H9 (cell line): Measurements from ENCODE around the gene FAM47C. TPM values are rescaled to one million over a fixed set of nuclear protein-coding genes. Genes with fewer than 3 reads are reported as not detected.

ENCODE experiments used
- DNase-seq: peaks from one replicate; pipeline ENCODE4 v3.0.0-alpha.2; 2017
- H2AFZ ChIP-seq: one replicate; pipeline ENCODE4 v1.6.1; 2013; ENCODE audit warnings: mild to moderate bottlenecking, low read length, control low read depth, moderate library complexity
- H2AK5ac ChIP-seq: 2 replicates; pipeline ENCODE4 v1.6.1; 2013; ENCODE audit warnings: low read length, control low read depth, mixed read lengths; ENCODE audit not compliant: insufficient read length
- H2BK120ac ChIP-seq: one replicate; pipeline ENCODE4 v1.6.1; 2013; ENCODE audit warnings: low read depth, mild to moderate bottlenecking, low read length, control low read depth, inconsistent platforms; ENCODE audit not compliant: poor library complexity, severe bottlenecking
- H2BK12ac ChIP-seq: 2 replicates; pipeline ENCODE4 v1.6.1; 2013; ENCODE audit warnings: low read length, control low read depth, mixed read lengths, low read depth; ENCODE audit not compliant: insufficient read length
- H2BK15ac ChIP-seq: 2 replicates; pipeline ENCODE4 v1.6.1; 2013; ENCODE audit warnings: low read depth, low read length, control low read depth
- H2BK20ac ChIP-seq: one replicate; pipeline ENCODE4 v1.6.1; 2013; ENCODE audit warnings: low read depth, mild to moderate bottlenecking, low read length, control low read depth, inconsistent platforms; ENCODE audit not compliant: poor library complexity, severe bottlenecking
- H2BK5ac ChIP-seq: 2 replicates; pipeline ENCODE4 v1.6.1; 2013; ENCODE audit warnings: low read length, control low read depth, mixed read lengths; ENCODE audit not compliant: insufficient read length
- H3K14ac ChIP-seq: 2 replicates; pipeline ENCODE4 v1.6.1; 2013; ENCODE audit warnings: low read length, control low read depth; ENCODE audit not compliant: insufficient read depth
- H3K18ac ChIP-seq: 2 replicates; pipeline ENCODE4 v1.6.1; 2013; ENCODE audit warnings: low read depth, mild to moderate bottlenecking, mixed read lengths, low read length, control low read depth; ENCODE audit not compliant: insufficient read length
- H3K23ac ChIP-seq: 2 replicates; pipeline ENCODE4 v1.6.1; 2013; ENCODE audit warnings: low read length, control low read depth, mixed read lengths, low read depth; ENCODE audit not compliant: insufficient read length
- H3K23me2 ChIP-seq: 2 replicates; pipeline ENCODE4 v1.6.1; 2013; ENCODE audit warnings: low read depth, mild to moderate bottlenecking, mixed read lengths, low read length, control low read depth; ENCODE audit not compliant: insufficient read length, poor library complexity, severe bottlenecking
- H3K27ac ChIP-seq: 2 replicates; pipeline ENCODE4 v1.5.1; 2013; ENCODE audit warnings: low read length, control low read depth, mixed read lengths, low read depth; ENCODE audit not compliant: insufficient read length
- H3K27me3 ChIP-seq: 2 replicates; pipeline ENCODE4 v1.6.1; 2013; ENCODE audit warnings: low read length, control low read depth, inconsistent platforms; ENCODE audit not compliant: insufficient read depth
- H3K4ac ChIP-seq: 2 replicates; pipeline ENCODE4 v1.6.1; 2013; ENCODE audit warnings: low read depth, mild to moderate bottlenecking, control low read depth, inconsistent platforms, low read length, moderate library complexity
- H3K4me1 ChIP-seq: 2 replicates; pipeline ENCODE4 v1.6.1; 2013; ENCODE audit warnings: low read length, control low read depth, inconsistent platforms; ENCODE audit not compliant: insufficient read depth
- H3K4me2 ChIP-seq: 2 replicates; pipeline ENCODE4 v1.6.1; 2013; ENCODE audit warnings: low read length, control low read depth, mixed read lengths; ENCODE audit not compliant: insufficient read length, insufficient read depth
- H3K56ac ChIP-seq: 2 replicates; pipeline ENCODE4 v1.6.1; 2013; ENCODE audit warnings: low read depth, mild to moderate bottlenecking, mixed read lengths, low read length, control low read depth; ENCODE audit not compliant: insufficient read length
- H3K79me1 ChIP-seq: 2 replicates; pipeline ENCODE4 v1.6.1; 2013; ENCODE audit warnings: low read depth, mild to moderate bottlenecking, moderate library complexity, low read length, control low read depth, inconsistent platforms; ENCODE audit not compliant: insufficient read depth, poor library complexity, severe bottlenecking
- H3K79me2 ChIP-seq: 2 replicates; pipeline ENCODE4 v1.6.1; 2013; ENCODE audit warnings: low read length, control low read depth, inconsistent platforms; ENCODE audit not compliant: insufficient read depth
- H3K9ac ChIP-seq: 2 replicates; pipeline ENCODE4 v1.6.1; 2013; ENCODE audit warnings: low read length, control low read depth, mixed read lengths; ENCODE audit not compliant: insufficient read length; ENCODE audit errors: extremely low read depth
- H3K9me3 ChIP-seq: one replicate; pipeline ENCODE4 v1.6.1; 2013; ENCODE audit warnings: low read depth, low read length, inconsistent platforms; ENCODE audit not compliant: control insufficient read depth
- H3T11ph ChIP-seq: one replicate; pipeline ENCODE4 v1.6.1; 2013; ENCODE audit warnings: mild to moderate bottlenecking, low read length, control low read depth, inconsistent platforms
- H4K20me1 ChIP-seq: one replicate; pipeline ENCODE4 v1.6.1; 2013; ENCODE audit not compliant: control insufficient read depth, insufficient read length, insufficient read depth
- H4K5ac ChIP-seq: 2 replicates; pipeline ENCODE4 v1.6.1; 2013; ENCODE audit warnings: low read depth, mild to moderate bottlenecking, mixed read lengths, low read length, control low read depth; ENCODE audit not compliant: insufficient read length
- H4K8ac ChIP-seq: replicated peaks from 2 replicates; pipeline ENCODE4 v1.6.1; 2013; ENCODE audit warnings: low read length, control low read depth, mixed read lengths, low read depth; ENCODE audit not compliant: insufficient read length
- H4K91ac ChIP-seq: 2 replicates; pipeline ENCODE4 v1.6.1; 2013; ENCODE audit warnings: low read depth, mild to moderate bottlenecking, moderate library complexity, mixed read lengths, low read length, control low read depth; ENCODE audit not compliant: insufficient read length
- H3K27ac Mint-ChIP-seq, 3 experiments: 2 replicates in 2 of 3; 3 replicates in 1 of 3; pipeline ENCODE4 v1.8.0; 2020 to 2021; ENCODE audit warnings: mixed read lengths in 3 of 3, mild to moderate bottlenecking in 1 of 3, moderate library complexity in 1 of 3
- H3K27me3 Mint-ChIP-seq: 2 replicates; pipeline ENCODE4 v1.8.0; 2021; ENCODE audit warnings: low read depth, mild to moderate bottlenecking, moderate library complexity, mixed read lengths
- H3K36me3 Mint-ChIP-seq, 3 experiments: 2 replicates in 2 of 3; 3 replicates in 1 of 3; pipeline ENCODE4 v1.8.0; 2020 to 2021; ENCODE audit warnings: low read depth in 3 of 3, mixed read lengths in 3 of 3; ENCODE audit not compliant: insufficient read depth in 1 of 3
- H3K4me1 Mint-ChIP-seq, 2 experiments: 2 replicates each; pipeline ENCODE4 v1.8.0; 2020; ENCODE audit warnings: mixed read lengths in 2 of 2
- H3K4me3 Mint-ChIP-seq, 2 experiments: 2 replicates in 1 of 2; 3 replicates in 1 of 2; pipeline ENCODE4 v1.8.0; 2020 to 2021; ENCODE audit warnings: mild to moderate bottlenecking in 2 of 2, mixed read lengths in 2 of 2, moderate library complexity in 1 of 2
- H3K9me3 Mint-ChIP-seq, 2 experiments: 2 replicates in 1 of 2; 3 replicates in 1 of 2; pipeline ENCODE4 v1.8.0; 2020; ENCODE audit warnings: mild to moderate bottlenecking in 2 of 2, mixed read lengths in 2 of 2, moderate library complexity in 1 of 2
- CTCF ChIP-seq: fragments of 200-600 bp; sonication (generic); conservative IDR thresholded peaks from 3 replicates; pipeline ENCODE4 v1.8.0; 2021; ENCODE audit warnings: antibody characterized with exemption, mild to moderate bottlenecking
- WGBS: extraction: QIAGEN DNeasy Blood & Tissue Kit; methylation state at CpG from one replicate; pipeline ENCODE4 v1.1.7; 2013; ENCODE audit warnings: missing lambda C conversion rate, low lambda C conversion rate, mixed read lengths; ENCODE audit not compliant: insufficient read length; ENCODE audit errors: extremely low coverage; 5-methylcytosine and 5-hydroxymethylcytosine counted together
- total RNA-seq: library from RNA; stranded (reverse); gene quantifications from 2 replicates; pipeline ENCODE4 v1.2.1, GENCODE V29; 2021

Gene FAM47C
- total RNA-seq, 1 experiment from 2014 or later = 0.07 TPM

DNA sequence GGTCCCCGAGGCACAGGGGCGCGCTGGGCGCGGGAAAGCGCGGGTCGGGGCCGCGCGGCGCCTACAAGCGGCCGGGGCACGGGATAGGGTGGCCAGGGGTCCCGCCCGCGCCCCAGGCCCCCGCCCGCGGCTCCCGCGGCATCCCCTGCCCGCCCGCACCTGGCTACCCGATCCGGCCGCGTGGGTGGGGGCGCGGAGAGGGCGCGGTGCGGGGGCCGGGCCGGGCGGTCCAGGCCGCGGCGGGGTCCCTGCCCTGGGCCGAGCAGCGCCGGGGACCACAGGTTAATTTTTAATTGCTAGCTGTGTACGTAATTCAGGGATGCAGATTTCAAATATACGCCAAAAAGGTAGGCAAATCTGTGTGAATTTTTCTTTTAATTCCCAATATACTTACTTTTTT is 44.3 kb upstream of the FAM47C start:
- no peaks in the 10 kb centered on the region for H3K23me2 ChIP-seq
- H3K9me3 ChIP-seq = no peaks in the 10 kb centered on the region
- Mint-ChIP-seq H3K9me3 (peaks cover 54 to 58% of the 10 kb centered on the region in 2 experiments), H3K4me3 (peak overlapping the region; percentile 29 to 51; a peak in 3 of 5 replicates), H3K27ac (no peak overlapping the region), H3K4me1 (peaks cover 3 to 4% of the 10 kb centered on the region in 2 experiments; a peak in 3 of 4 replicates), H3K27me3 (peaks cover 27% of the 10 kb centered on the region), H3K36me3 (peaks cover 0 to 11% (median 0%) of the 10 kb centered on the region in 3 experiments; a peak in 2 of 7 replicates)
- no peaks in the 10 kb centered on the region for H3K4me1 ChIP-seq
- H3K9ac ChIP-seq = no peak overlapping the region
- no peak overlapping the region for H4K8ac ChIP-seq
- H3T11ph ChIP-seq = no peak overlapping the region
- no peak overlapping the region for H4K91ac ChIP-seq
- no peak overlapping the region for H3K18ac ChIP-seq
- no peak overlapping the region for H2BK5ac ChIP-seq
- no peak for TF ChIP-seq CTCF
- H2AK5ac ChIP-seq = no peak overlapping the region
- H4K20me1 ChIP-seq = no peaks in the 10 kb centered on the region
- no peak overlapping the region for H2BK12ac ChIP-seq
- no peak overlapping the region for H3K4ac ChIP-seq
- no peak overlapping the region for H2BK20ac ChIP-seq
- H3K56ac ChIP-seq = no peak overlapping the region
- no peaks in the 10 kb centered on the region for H3K79me1 ChIP-seq
- H3K23ac ChIP-seq = no peak overlapping the region
- no peak overlapping the region for H2BK15ac ChIP-seq
- H4K5ac ChIP-seq = no peak overlapping the region
- WGBS = no CpG with 5 or more reads among the region's 45 CpGs
- H3K14ac ChIP-seq = no peak overlapping the region
- no peak overlapping the region for H2BK120ac ChIP-seq
- no peak overlapping the region for H3K27ac ChIP-seq
- no peak for DNase-seq
- H2AFZ ChIP-seq = no peak overlapping the region
- no peak overlapping the region for H3K4me2 ChIP-seq
- no peaks in the 10 kb centered on the region for H3K27me3 ChIP-seq
- no peaks in the 10 kb centered on the region for H3K79me2 ChIP-seq
